ENCODE measurements around the gene DAZAP1. TPM values are rescaled to one million over a fixed set of nuclear protein-coding genes. Genes with fewer than 3 reads are reported as not detected.

The DAZAP1 gene
- total RNA-seq, 1 donor from 2014 or later: 35.7 TPM

GRCh38 chr19:1459479-1459878 lies 52.1 kb downstream of the DAZAP1 start:
- DNase-seq: no peak

GRCh38 chr19:1460033-1460995 lies 52.9 kb downstream of the DAZAP1 start:
- DNase-seq: no peak

- no peak for DNase-seq
These were observed 54.5 kb downstream of the DAZAP1 start for GRCh38 chr19:1461862-1462261.

GRCh38 chr19:1465191-1466016 lies 58.0 kb downstream of the DAZAP1 start:
- no peak for DNase-seq

- DNase-seq: no peak
These were observed 58.7 kb downstream of the DAZAP1 start for GRCh38 chr19:1466018-1466460.

GRCh38 chr19:1466461-1467214 lies 59.3 kb downstream of the DAZAP1 start:
- DNase-seq: no peak

GRCh38 chr19:1467215-1467489 lies 59.8 kb downstream of the DAZAP1 start:
- no peak for DNase-seq

- DNase-seq: no peak
These were observed 60.3 kb downstream of the DAZAP1 start for GRCh38 chr19:1467490-1468273.

- DNase-seq: no peak
These were observed 61.0 kb downstream of the DAZAP1 start for GRCh38 chr19:1468274-1468820.

- no peak for DNase-seq
These were observed 61.5 kb downstream of the DAZAP1 start for GRCh38 chr19:1468821-1469254.

GRCh38 chr19:1469255-1470054 lies 62.1 kb downstream of the DAZAP1 start:
- no peak for DNase-seq

GRCh38 chr19:1470055-1470304 lies 62.6 kb downstream of the DAZAP1 start:
- DNase-seq: no peak

- no peak for DNase-seq
These were observed 63.1 kb downstream of the DAZAP1 start for GRCh38 chr19:1470305-1471009.

GRCh38 chr19:1471010-1471514 lies 63.7 kb downstream of the DAZAP1 start:
- DNase-seq: no peak

GRCh38 chr19:1471515-1472160 lies 64.3 kb downstream of the DAZAP1 start:
- DNase-seq: no peak

- no peak for DNase-seq
These were observed 65.1 kb downstream of the DAZAP1 start for GRCh38 chr19:1472231-1473084.

GRCh38 chr19:1473085-1473851 lies 65.9 kb downstream of the DAZAP1 start:
- no peak for DNase-seq

All from occipital lobe (tissue), 2 donors.